Stomach (tissue), 4 donors: ENCODE data around the gene TANGO6.

ENCODE experiments used
- EP300 ChIP-seq: sonication (generic); formaldehyde crosslinking; IDR thresholded peaks from one replicate; pipeline ENCODE4 v1.6.1; 2017; ENCODE audit warnings: antibody characterized with exemption
- POLR2A ChIP-seq, 4 donors: fragments of 450-650 bp; IDR thresholded peaks; one replicate each; pipeline ENCODE4 v1.6.1; 2016; ENCODE audit warnings: antibody characterized with exemption in 4 of 4, control low read depth in 2 of 4, mild to moderate bottlenecking in 1 of 4, moderate library complexity in 1 of 4
- POLR2AphosphoS5 ChIP-seq, 3 donors: sonication (generic); formaldehyde crosslinking; IDR thresholded peaks; one replicate each; pipeline ENCODE4 v1.6.1; 2016; ENCODE audit warnings: antibody characterized with exemption in 3 of 3
- TF ChIP-seq, protein P1 (sequence below), 7 experiments: fragments of 450-650 bp in 4 of 7; fragments of 200-600 bp in 3 of 7; sonication (generic) in 3 of 7; IDR thresholded peaks; one replicate each; pipeline ENCODE4 v1.5.1; 2016 to 2019; ENCODE audit warnings: antibody characterized with exemption in 7 of 7, control low read depth in 2 of 7, mild to moderate bottlenecking in 1 of 7

DNA sequence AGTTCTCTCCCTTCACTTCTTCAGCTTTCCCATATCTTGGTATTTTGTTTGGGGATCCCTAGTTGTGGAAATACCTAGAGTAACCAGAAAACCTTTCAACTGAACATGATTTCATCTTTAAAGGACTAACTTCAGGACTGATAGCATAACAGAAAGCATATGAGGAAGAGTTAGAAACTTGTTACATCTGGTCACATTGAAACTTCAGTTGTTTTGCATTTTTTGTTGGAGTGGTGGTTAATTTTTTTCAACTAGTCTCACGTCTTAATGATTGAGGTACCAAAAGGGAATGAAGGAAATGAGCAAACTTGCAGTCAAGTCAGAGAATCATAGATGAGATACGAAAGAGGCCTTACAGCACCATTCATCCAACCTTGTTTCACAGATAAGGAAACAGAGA lies 49.6 kb downstream of the TANGO6 start:
- TF ChIP-seq, protein P1, sequence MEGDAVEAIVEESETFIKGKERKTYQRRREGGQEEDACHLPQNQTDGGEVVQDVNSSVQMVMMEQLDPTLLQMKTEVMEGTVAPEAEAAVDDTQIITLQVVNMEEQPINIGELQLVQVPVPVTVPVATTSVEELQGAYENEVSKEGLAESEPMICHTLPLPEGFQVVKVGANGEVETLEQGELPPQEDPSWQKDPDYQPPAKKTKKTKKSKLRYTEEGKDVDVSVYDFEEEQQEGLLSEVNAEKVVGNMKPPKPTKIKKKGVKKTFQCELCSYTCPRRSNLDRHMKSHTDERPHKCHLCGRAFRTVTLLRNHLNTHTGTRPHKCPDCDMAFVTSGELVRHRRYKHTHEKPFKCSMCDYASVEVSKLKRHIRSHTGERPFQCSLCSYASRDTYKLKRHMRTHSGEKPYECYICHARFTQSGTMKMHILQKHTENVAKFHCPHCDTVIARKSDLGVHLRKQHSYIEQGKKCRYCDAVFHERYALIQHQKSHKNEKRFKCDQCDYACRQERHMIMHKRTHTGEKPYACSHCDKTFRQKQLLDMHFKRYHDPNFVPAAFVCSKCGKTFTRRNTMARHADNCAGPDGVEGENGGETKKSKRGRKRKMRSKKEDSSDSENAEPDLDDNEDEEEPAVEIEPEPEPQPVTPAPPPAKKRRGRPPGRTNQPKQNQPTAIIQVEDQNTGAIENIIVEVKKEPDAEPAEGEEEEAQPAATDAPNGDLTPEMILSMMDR (IDR thresholded peaks at IDR 0.05) = no peak
- TF ChIP-seq EP300 (no peak), POLR2AphosphoS5 (IDR thresholded peaks at IDR 0.05) (no peak), POLR2A (IDR thresholded peaks at IDR 0.05) (no peak)
